Mammary epithelial cell (primary cell): ENCODE data around the gene PTCH2.

Source experiments
- CTCF ChIP-seq, 2 donors: IDR thresholded peaks in 1 of 2; conservative IDR thresholded peaks in 1 of 2; 2 replicates each; pipeline ENCODE4 v1.5.1; 2011 to 2012; ENCODE audit warnings: inconsistent platforms in 2 of 2, low read length in 2 of 2, mild to moderate bottlenecking in 2 of 2, control low read depth in 1 of 2, low read depth in 1 of 2; ENCODE audit not compliant: insufficient read depth in 1 of 2; ENCODE audit errors: extremely low read depth in 1 of 2
- EZH2 ChIP-seq: IDR thresholded peaks from 2 replicates; pipeline ENCODE4 v1.6.1; 2012; ENCODE audit warnings: low read length, inconsistent platforms, borderline replicate concordance

DNA sequence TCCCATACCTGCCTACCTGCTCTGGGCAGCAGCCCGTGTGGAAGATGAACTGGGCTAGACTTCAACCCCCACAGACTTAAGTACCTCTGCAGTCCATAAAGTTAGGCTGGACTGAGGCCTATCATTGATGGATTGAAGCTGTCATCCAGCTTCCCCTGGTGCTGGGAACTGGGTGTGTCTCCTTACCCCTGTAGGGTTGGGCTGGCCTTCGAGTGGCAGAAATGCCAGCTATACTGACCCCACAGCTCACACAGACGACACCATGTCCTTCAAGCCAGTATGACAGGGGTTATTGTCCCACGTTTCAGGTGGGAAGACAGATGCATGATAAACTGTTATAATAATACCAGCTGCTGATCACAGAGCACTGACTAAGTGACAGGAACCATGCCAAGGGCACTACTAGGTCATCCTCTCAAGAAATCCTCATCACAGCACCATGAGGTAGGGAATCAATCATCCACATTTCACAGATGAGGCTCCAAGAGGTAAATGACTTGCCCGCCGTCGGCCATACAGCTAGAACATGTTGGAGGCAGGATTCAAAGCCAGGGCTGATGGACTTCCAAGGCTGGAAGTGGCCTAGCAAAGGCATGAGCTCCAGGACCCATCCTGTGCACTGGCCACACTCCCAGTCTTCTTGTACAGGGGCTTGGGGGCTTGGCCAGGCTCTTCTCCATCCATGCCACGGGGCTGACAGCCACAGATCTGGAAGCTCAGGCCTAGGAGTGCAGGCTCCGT, 54.8 kb downstream of the PTCH2 start, which contains the start of gene BEST4:
- no peak for TF ChIP-seq CTCF (conservative IDR thresholded peaks at IDR 0.05 in 1 of 2, IDR thresholded peaks at IDR 0.05 in 1 of 2; ENCODE audit: extremely low read depth in 1 of 2, insufficient read depth in 1 of 2, low read depth in 1 of 2, low read length in 2 of 2)
- no peak for TF ChIP-seq EZH2
